ENCODE measurements around the gene ADAMTSL1. TPM values are rescaled to one million over a fixed set of nuclear protein-coding genes. Genes with fewer than 3 reads are reported as not detected.

Gene ADAMTSL1
- total RNA-seq, 2 donors from 2014 or later: 9.9 to 26.7 TPM

DNA sequence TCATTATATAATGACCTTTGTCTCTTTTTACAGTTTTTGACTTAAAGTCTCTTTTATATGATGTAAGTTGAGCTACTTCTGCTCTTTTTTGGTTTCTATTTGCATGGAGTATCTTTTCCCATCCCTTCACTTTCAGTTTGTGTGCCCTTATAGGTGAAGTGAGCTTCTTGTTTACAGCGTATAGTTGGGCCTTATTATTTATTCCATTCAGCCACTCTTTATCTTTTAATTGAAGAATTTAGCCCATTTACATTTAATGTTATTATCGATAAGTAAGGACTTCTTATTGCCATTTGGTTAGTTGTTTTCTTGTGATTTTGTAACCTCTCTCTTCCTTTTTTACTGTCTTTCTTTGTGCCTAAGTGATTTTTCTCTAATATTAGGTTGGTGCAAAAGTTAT lies 117.3 kb downstream of the ADAMTSL1 start:
- intact Hi-C loops (cut with DNase I): no loop called here

DNA sequence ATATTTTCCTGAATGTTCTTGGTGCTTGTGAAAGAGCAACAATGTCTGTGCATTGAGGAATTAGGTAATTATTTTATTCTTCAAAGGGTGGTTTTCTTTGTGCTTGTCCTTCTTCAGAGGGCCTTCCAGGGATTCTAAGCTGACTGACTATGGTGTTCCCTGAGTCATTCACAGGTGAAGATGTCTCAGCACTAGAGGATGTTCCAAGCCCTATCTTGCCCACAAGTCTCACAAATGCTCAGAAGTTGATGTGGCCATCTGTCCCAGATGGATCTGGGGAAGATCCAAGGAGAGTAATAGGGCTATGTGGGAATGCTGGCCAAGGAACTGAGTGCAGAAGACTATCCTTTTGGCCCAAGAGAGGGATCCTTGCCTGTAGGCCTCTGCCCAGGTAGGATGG lies 120.9 kb downstream of the ADAMTSL1 start:
- intact Hi-C loops (cut with DNase I): no loop called here
- DNase-seq (ENCODE audit: low spot score): no peak

More for the DNA sequence above, 117.3 kb downstream of the ADAMTSL1 start:
- no peak for DNase-seq (ENCODE audit: low spot score)

DNA sequence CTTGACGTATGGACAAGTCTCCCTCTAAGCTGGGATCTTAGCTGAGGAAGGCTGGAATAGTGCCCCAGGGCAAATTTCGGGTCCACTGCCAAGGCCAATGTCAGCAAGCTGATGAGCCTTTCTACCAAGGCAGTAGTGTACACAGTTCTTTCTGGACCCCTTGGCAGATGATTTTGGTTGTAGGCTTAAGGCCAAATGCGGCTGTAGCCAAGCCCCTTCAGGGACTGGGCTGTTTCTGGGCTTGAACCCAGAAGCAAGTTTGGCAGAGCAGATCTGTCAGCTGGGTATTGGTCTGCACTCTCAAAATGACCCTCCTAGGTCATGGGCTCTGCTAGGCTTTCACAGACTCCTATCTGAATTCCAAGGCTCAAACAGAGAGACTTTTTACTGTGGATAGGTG lies 121.6 kb downstream of the ADAMTSL1 start:
- intact Hi-C loops (cut with DNase I): no loop called here
- DNase-seq (ENCODE audit: low spot score): no peak

DNA sequence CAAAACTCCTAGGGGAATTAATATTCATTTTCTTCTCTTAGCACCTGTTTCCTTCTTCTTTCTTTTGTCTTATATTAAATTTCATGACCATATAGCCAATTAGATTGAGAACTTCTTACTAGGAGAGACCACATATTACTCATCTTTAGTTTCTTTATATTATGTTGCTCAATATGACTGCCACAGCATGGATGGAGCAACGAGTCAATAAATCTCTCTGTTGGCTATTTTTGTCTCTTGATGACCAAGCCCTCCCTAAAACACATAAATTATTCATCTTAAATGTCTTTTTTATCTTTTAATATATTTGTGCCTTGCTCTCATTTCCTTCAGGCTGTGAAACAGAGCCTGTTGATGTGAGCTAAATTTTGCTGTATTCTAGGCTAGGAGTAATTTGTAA lies 123.0 kb downstream of the ADAMTSL1 start:
- DNase-seq (ENCODE audit: low spot score): no peak
- intact Hi-C loops (cut with DNase I): no loop called here

DNA sequence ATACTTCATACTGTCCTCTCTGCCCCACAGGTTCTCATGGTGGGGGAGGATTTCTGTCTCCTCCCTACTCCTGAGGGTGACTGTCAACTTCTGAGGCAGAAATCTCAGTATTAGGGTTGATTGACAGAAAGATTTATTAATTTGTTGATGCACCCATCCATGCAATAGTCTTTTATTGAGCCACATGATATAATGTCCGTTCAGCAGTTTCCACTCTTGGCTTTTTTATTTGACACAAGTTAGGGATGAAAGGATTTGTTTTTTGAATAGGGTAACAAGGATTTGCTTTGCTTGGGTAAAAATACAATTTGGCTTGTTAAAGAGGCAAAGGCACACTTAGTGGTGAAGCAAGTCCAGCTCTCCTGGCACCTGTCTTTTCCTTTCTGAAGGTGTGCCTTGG lies 125.0 kb downstream of the ADAMTSL1 start:
- intact Hi-C loops (cut with DNase I): no loop called here
- no peak for DNase-seq (ENCODE audit: low spot score)

DNA sequence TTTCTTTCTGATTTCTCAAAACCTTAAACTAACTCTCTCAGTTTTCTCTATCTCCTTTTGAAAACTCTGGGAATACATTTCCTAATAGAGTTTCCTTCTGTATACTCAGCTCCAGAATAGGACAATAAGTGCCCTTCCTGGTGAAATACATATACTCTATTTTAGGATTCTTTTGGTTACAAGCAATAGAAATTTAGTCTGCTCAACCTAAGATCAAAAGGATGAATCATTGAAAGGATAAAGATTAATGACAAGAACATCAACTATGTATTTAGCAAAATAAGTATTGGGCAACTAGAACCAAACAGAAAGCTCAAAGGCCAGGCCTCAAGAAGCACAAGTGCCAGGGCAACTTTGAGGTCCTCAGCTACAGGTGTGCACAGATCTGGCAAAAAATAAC lies 127.1 kb downstream of the ADAMTSL1 start:
- intact Hi-C loops (cut with DNase I): no loop called here
- no peak for DNase-seq (ENCODE audit: low spot score)

DNA sequence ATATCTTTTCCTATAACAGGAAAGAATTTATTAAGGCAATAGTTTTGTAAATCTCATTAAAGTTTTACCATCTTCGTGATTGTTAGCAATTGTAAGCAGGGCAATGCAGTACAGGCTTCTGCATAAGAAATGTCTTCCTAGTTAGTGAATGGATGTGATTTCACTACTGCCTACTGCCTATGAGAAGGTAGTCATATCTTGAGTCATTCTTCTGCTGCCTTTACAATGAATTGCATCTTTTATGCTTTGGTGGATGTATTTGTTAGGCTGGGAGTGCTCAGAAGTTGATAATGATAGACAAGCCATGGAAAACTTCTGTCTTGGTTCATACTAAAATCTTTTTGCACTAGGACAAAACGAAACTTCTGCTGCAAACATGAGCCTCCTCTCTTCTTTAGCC lies 128.0 kb downstream of the ADAMTSL1 start:
- DNase-seq (ENCODE audit: low spot score): no peak
- intact Hi-C loops (cut with DNase I): no loop called here

DNA sequence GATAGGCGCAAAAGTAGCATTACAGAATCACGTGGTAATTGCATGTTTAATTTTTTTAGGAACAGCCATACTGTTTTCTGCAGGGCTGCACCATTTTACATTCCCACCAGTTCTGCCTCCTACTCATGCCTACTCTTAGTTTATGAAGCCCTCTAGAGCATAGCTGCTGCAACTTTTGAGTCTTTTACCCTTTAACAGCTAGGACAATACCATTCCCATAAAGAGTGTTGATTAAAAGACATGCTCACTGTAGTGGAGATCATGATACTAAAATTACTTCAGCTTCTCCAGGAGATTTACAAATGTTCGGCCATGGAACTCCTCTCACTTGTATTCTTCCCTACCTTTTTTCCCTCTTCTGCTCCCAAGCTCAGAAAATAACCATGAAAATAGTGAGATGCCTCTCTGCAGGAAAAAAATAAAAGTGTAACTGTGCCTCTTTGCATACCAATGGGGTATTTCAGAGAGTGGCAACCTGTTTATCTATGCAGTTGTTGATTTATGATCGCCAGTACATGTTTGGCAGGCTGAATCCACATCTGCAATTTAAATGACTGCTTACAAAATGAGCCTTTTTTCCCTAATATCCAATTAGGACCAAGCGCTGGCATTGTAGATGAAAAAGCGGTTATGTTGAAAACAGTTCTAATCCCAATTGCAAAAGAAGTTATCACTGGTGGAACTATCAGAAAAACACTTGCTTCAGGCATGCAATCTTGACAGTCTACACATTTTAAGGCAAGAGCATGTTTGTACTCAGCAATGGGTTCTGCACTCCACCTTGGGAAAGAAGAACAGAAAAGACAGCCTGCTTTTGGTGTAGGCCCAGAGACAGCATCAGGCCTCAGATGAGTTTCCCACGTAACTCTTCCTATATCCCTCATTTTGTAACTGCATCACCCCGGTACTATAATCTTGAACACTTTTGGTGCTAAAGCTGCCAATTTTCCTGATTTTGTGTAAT lies 131.1 kb downstream of the ADAMTSL1 start:
- no peak for DNase-seq (ENCODE audit: low spot score)
- intact Hi-C loops (cut with DNase I): no loop called here

DNA sequence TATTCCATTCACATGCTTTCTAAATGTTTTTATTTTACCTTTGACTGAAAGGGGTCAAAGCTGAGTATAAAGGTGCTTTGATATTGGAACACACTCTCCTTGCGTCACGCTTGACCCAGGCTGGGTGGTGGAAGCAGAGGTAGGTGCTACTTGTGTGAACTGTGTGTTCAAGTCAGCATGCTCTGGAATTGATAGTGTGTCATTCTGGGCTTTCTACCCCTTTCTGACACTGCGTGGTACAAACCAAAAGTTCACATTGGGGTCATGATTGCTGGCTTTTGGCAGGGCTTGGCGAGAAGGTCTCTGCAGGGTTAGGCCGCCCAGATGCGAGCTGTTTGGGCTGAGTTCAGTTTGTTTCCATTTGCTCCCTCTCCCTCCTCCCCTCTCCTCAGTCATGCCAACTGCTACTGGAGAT lies 131.8 kb downstream of the ADAMTSL1 start:
- intact Hi-C loops (cut with DNase I): no loop called here
- DNase-seq (ENCODE audit: low spot score): no peak

DNA sequence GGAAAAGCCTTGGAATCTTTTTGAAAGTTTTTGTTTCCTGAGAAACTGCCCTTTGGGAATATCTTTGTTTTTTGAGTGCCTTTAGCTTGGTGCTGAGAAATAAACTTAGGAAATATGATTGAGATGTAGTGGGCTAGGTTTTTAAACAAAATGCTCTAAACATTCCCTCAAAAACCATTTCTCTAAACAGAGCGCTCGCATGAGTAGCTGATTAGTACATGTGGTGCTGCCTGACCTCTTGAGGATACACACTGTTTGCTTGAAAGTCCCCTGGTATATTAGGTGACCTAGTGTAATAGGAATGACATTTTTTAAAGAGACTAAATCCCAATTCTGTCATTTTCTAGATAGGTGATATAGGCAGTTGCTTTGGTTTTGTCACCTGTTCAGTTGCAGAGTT lies 132.3 kb downstream of the ADAMTSL1 start:
- intact Hi-C loops (cut with DNase I): no loop called here
- DNase-seq (ENCODE audit: low spot score): no peak

DNA sequence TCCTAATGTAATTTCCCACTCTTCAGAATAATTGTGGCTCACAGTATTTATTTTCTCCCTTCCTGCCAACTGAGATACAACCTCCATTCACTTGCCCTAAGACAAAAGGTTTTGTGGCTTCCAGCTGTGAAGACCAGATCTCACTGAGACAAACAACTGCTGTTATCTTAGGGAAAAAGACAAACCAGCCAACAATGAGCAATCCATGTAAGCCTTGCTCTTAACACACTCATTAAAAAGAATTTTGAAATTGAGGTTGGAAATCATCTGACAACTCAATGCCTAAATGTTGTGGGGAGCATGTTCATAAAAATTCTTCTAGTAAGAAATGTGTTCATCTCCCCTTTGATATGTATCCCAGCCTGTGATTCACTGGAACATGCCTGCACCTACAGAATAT lies 132.9 kb downstream of the ADAMTSL1 start:
- DNase-seq (ENCODE audit: low spot score): no peak
- intact Hi-C loops (cut with DNase I): no loop called here

DNA sequence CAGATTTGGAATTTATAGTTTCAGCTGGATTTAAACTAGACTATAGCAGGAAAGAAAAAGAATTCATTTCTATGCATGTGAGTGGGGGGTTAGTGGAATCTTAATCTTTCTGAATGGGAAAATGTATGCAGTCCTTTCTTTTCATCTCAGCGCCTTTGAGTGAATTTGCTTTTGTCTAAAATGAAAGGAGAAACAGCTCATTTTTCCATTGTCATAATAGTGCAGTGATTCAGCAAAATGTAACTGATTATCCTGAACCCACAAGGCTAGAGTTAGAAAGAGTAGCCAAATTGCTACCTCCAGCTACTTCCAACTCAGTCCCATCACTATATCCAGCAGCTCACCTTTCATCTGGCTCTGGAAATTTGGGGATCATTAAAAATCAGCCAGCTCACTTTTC lies 134.4 kb downstream of the ADAMTSL1 start:
- no peak for DNase-seq (ENCODE audit: low spot score)
- intact Hi-C loops (cut with DNase I): no loop called here

DNA sequence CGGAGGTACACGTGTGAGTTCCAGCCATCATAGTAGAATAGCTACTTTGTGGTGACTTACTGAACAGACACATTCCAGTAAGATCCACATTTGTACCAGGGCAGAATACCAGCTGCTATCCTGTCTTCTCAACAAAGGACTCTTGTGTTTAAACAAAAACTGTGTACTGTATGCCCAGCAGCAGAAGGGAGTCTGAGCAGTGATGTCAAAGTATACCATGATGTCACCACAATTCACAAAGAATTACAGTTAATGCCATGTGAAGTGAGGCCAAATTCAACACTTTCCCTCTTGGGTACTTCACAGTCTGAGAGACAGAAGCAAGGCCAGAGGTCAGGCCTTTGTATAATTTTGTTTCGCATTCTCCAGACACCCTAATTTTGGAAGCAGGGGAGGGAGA lies 137.0 kb downstream of the ADAMTSL1 start:
- intact Hi-C loops (cut with DNase I): no loop called here
- no peak for DNase-seq (ENCODE audit: low spot score)

DNA sequence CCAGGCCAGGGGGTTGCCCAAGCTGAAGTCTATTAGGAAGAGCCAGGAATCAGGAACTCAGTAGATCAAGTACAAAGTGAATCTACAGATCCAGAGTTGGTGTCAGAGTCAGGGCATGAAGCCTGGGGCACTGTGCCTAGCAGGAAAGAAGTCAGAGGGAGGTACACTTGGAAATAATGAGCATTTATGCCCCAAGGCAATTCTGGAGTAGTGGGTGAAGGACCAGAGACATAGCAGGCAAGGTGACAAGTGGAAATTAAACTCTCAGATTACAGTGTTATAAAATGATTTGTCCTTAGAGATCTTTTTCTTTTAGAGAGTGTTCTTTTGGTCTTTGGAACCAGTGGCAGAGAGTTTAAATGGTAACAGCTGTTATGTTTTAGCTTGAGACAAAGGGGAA lies 138.0 kb downstream of the ADAMTSL1 start:
- DNase-seq (ENCODE audit: low spot score): no peak
- intact Hi-C loops (cut with DNase I): no loop called here

DNA sequence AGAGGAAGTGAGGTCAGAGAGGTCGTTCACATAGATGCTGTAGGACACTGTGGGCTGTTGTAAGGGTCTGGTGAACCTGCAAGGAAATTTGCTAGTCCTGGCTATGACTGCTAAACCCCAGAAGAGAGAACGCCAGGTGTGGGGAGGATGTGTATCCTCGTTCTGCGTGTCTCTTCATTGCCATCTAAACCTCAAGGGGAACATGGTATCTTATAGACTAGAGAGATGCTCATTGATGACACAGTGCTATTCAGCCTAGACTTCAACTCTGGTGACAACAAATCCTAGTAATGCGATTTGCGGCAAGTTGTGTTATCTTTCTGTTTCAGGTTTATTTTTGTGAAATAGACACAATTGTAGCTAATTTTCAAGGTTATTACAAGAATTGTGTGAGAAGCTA lies 140.2 kb downstream of the ADAMTSL1 start:
- intact Hi-C loops (cut with DNase I): no loop called here
- no peak for DNase-seq (ENCODE audit: low spot score)

DNA sequence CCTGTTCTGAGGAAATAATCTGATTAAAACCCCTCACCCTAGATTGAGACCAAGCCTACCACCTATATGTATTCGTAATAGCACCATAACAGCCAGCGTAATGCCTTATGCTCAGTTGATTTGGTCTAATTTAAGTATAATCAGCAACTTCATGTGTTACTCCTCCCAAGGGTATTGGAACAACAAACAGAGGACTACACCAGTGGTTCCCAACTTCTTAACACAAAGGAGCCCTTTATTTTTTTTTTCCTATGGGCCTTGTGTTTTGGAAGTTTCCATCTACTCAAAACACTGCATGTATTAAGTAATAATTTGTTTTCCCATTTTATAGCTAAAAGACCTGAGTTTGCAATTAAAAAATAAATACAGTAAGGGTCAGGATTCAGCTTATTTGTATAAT lies 140.7 kb downstream of the ADAMTSL1 start:
- DNase-seq (ENCODE audit: low spot score): no peak
- intact Hi-C loops (cut with DNase I): no loop called here

DNA sequence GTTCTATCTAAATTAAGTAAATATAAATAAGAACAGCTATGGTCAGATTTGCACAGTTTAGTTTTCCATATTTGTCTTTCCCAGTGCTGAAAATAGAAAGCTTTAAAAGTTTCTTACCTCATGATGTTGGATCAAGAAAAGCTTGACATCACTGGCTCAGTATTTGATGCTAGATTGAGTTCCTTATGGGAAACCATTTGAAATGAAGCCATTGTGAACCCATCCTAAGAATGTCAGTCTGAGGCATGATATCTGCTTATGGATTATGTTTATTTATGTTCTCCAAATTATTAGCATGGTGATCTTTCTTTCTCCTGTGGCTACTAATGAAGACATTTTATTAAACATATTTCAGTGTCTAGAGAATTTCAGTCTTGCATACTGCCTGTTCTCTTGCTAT lies 143.0 kb downstream of the ADAMTSL1 start:
- intact Hi-C loops (cut with DNase I): no loop called here
- no peak for DNase-seq (ENCODE audit: low spot score)

DNA sequence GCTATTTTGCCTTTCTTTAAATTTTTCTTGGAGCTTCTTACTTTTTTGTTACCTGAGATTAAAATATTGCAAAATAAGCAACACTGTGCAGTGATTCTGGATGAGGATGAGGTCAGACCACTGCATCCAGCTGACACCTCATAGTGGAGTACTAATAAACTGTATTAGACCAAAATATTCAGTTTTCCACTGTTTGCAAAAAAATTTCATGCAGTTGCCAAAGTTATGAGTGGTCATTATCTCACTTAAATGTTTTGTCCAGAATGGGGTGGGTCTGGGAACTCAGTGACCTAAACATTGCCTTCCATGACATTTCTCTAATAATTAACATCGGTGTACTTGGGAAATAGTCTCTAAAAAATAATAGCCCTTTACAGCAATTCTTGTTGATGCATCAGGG lies 143.8 kb downstream of the ADAMTSL1 start:
- no peak for DNase-seq (ENCODE audit: low spot score)
- intact Hi-C loops (cut with DNase I): no loop called here

DNA sequence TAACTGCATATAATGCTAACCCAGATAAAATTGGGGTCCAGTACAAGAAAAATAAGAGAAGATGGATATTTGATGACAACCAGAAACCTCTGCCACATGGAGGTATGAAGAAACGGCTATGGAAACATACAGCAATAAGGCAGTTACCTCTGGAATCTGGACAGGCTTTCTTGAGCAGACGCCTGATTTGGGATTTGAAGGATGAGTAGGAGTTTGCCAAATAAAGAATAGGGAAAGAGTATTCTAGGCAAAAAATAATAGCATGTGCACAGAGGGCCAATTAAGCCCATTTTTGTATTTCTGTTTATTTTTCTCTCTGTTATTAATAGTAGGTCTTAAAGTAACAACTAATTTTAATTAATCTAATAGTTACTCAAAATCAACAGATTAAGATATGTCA lies 144.9 kb downstream of the ADAMTSL1 start:
- intact Hi-C loops (cut with DNase I): no loop called here
- DNase-seq (ENCODE audit: low spot score): no peak

DNA sequence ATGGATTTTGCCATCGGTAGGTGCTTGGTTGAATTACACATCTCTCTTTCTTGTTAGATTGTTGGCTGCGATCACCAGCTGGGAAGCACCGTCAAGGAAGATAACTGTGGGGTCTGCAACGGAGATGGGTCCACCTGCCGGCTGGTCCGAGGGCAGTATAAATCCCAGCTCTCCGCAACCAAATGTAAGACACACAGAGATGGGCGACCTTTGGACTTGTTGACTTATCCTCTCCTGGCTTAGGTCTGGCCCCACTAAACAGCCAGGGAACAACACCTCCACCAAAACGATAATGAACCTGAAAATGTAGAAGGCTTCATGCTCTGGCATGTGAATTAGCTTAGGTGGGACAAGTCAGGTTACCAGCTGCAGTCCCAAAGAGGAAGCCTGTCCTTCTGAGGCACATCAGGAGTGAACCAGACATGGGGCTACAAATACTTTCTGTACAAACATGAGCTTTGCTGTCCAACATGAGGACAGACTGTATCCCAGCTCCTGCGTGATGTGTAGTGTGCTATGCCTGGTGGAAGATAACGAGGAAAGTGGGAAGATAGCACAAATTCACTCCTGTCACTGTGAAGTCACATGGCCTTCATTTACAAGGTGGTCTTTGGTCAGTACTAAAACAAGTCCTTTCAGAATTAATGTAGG lies 148.4 kb downstream of the ADAMTSL1 start:
- intact Hi-C loops (cut with DNase I): no loop called here
- DNase-seq (ENCODE audit: low spot score): no peak
